PC-3 (cell line): Measurements from ENCODE around the gene ZSCAN2.

ENCODE experiments used
- EZH2 ChIP-seq: fragments of 300-600 bp; sonication (generic); IDR thresholded peaks from one replicate; pipeline ENCODE4 v1.6.1; 2017; ENCODE audit warnings: antibody characterized with exemption, mild to moderate bottlenecking, low read length; ENCODE audit not compliant: unreplicated experiment
- EZH2phosphoT487 ChIP-seq: fragments of 300-600 bp; sonication (generic); IDR thresholded peaks from 2 replicates; pipeline ENCODE4 v1.6.1; 2018; ENCODE audit warnings: mild to moderate bottlenecking, antibody characterized with exemption, low read length, borderline replicate concordance
- TF ChIP-seq, protein P1 (sequence below): fragments of 300-600 bp; sonication (generic); conservative IDR thresholded peaks from 2 replicates; pipeline ENCODE4 v1.5.1; 2017; ENCODE audit warnings: antibody characterized with exemption, low read depth, mild to moderate bottlenecking, low read length

DNA sequence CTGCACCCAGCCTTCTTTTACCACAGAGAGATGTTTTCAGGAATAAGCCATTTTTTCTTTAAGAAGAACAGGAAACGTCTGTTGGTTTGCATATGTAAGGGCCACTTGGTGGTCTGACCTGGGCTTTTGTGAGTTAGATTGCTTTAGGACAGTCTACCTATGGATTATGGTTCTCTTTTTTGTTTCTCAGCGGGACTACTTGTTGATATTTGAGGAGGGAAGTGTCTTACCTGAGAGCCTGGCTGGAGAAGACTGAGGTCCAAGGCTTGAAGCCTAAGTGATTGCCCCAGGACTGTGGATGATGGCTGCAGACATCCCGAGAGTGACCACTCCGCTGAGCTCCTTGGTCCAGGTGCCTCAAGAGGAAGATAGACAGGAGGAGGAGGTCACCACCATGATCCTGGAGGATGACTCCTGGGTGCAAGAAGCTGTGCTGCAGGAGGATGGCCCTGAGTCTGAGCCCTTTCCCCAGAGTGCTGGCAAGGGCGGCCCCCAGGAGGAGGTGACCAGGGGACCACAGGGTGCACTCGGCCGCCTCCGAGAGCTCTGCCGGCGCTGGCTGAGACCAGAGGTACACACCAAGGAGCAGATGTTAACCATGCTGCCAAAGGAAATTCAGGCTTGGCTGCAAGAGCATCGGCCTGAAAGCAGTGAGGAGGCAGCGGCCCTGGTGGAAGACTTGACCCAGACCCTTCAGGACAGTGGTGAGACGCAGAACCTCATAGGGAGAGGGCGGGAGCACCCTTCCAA is 3.0 kb downstream of the ZSCAN2 start:
- TF ChIP-seq, protein P1, sequence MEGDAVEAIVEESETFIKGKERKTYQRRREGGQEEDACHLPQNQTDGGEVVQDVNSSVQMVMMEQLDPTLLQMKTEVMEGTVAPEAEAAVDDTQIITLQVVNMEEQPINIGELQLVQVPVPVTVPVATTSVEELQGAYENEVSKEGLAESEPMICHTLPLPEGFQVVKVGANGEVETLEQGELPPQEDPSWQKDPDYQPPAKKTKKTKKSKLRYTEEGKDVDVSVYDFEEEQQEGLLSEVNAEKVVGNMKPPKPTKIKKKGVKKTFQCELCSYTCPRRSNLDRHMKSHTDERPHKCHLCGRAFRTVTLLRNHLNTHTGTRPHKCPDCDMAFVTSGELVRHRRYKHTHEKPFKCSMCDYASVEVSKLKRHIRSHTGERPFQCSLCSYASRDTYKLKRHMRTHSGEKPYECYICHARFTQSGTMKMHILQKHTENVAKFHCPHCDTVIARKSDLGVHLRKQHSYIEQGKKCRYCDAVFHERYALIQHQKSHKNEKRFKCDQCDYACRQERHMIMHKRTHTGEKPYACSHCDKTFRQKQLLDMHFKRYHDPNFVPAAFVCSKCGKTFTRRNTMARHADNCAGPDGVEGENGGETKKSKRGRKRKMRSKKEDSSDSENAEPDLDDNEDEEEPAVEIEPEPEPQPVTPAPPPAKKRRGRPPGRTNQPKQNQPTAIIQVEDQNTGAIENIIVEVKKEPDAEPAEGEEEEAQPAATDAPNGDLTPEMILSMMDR: no peak
- TF ChIP-seq EZH2 (no peak), EZH2phosphoT487 (no peak)
